GM10266 (cell line): ENCODE results near the gene PCYT1B.

Source experiments
- DNase-seq: peaks from one replicate; pipeline ENCODE4 v3.0.0; 2012; ENCODE audit errors: extremely low spot score
- TF ChIP-seq, protein P1 (sequence below): IDR thresholded peaks from 2 replicates; pipeline ENCODE4 v1.5.1; 2012; ENCODE audit warnings: mild to moderate bottlenecking, low read depth; ENCODE audit not compliant: control insufficient read depth, insufficient read depth; ENCODE audit errors: missing control alignments

The PCYT1B gene

GRCh38 chrX:24536551-24536950, 110.6 kb downstream of the PCYT1B start:
- no peak for DNase-seq

DNA sequence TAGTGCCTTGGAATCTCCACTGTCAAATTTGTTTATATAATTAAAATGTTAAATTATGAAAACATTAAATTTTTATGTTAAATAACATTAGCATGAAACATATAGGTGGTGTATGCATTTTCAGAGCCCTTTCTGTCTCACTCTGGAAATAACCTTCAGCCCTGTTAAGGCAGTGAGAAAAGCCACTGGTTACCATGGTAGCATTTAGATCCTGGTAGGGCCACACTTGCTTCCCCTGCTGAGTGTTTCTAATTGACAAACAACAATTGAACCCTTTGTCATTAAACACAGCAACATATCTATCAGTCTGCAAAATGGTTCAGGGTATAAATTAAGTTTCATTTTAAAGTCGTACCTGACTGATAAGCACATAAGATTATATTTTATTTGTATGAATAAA, 118.5 kb downstream of the PCYT1B start:
- TF ChIP-seq, protein P1, sequence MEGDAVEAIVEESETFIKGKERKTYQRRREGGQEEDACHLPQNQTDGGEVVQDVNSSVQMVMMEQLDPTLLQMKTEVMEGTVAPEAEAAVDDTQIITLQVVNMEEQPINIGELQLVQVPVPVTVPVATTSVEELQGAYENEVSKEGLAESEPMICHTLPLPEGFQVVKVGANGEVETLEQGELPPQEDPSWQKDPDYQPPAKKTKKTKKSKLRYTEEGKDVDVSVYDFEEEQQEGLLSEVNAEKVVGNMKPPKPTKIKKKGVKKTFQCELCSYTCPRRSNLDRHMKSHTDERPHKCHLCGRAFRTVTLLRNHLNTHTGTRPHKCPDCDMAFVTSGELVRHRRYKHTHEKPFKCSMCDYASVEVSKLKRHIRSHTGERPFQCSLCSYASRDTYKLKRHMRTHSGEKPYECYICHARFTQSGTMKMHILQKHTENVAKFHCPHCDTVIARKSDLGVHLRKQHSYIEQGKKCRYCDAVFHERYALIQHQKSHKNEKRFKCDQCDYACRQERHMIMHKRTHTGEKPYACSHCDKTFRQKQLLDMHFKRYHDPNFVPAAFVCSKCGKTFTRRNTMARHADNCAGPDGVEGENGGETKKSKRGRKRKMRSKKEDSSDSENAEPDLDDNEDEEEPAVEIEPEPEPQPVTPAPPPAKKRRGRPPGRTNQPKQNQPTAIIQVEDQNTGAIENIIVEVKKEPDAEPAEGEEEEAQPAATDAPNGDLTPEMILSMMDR: no peak
- no peak for DNase-seq

More at GRCh38 chrX:24536551-24536950, 110.6 kb downstream of the PCYT1B start:
- TF ChIP-seq, protein P1: no peak

- TF ChIP-seq, protein P1: no peak
- DNase-seq: no peak
Observed at GRCh38 chrX:24526616-24527015, 120.5 kb downstream of the PCYT1B start.

DNA sequence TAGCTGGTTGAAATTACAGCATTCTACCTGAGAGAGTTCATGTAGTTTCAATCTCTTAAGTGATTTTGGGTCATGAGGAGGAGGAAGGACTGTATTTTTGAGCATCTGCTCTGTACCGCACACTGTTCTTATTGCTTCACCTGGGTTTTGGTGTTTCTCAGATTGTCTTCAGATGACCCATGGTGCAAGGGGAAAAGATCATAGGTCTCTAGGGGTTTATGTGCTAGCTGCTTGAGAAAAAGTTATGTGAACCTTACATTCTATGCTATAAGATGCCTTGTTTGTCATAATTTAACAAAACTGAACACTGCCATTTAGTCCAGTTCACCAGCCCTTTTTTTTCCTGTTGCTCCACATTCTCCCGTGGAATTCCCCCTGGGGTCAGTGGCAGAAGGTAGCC, 121.7 kb downstream of the PCYT1B start:
- no peak for DNase-seq
- TF ChIP-seq, protein P1: no peak

GRCh38 chrX:24520472-24520871, 126.7 kb downstream of the PCYT1B start:
- TF ChIP-seq, protein P1: no peak
- peak; percentile 6 for DNase-seq

GRCh38 chrX:24515447-24515846, 131.7 kb downstream of the PCYT1B start:
- no peak for DNase-seq
- TF ChIP-seq, protein P1: no peak

DNA sequence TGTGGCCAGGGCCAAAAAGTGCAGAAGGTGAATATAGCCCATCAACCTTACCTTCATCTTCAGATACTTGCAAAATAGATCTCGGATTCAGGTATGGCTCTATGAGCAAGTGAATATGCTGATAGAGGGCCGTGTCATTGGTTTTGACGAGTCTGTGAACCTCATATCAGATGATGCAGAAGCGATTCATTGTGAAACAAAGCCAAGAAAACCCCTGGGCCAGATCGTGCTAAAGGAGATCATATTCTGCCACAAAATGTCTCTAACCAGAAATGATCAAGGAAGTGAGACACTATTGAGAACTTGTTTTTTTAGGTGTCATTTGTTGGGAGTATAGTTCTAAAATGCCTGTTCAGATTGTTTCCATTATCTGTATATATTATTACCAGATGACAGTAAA, 133.7 kb downstream of the PCYT1B start:
- TF ChIP-seq, protein P1: no peak
- DNase-seq: peak; percentile 37

GRCh38 chrX:24508375-24508774, 138.8 kb downstream of the PCYT1B start:
- DNase-seq: no peak
- TF ChIP-seq, protein P1: no peak
